ENCODE results near the gene CFAP45. TPM values are rescaled to one million over a fixed set of nuclear protein-coding genes. Genes with fewer than 3 reads are reported as not detected.

CFAP45 gene
- total RNA-seq, 1 donor from 2014 or later = 1.5 TPM

DNA sequence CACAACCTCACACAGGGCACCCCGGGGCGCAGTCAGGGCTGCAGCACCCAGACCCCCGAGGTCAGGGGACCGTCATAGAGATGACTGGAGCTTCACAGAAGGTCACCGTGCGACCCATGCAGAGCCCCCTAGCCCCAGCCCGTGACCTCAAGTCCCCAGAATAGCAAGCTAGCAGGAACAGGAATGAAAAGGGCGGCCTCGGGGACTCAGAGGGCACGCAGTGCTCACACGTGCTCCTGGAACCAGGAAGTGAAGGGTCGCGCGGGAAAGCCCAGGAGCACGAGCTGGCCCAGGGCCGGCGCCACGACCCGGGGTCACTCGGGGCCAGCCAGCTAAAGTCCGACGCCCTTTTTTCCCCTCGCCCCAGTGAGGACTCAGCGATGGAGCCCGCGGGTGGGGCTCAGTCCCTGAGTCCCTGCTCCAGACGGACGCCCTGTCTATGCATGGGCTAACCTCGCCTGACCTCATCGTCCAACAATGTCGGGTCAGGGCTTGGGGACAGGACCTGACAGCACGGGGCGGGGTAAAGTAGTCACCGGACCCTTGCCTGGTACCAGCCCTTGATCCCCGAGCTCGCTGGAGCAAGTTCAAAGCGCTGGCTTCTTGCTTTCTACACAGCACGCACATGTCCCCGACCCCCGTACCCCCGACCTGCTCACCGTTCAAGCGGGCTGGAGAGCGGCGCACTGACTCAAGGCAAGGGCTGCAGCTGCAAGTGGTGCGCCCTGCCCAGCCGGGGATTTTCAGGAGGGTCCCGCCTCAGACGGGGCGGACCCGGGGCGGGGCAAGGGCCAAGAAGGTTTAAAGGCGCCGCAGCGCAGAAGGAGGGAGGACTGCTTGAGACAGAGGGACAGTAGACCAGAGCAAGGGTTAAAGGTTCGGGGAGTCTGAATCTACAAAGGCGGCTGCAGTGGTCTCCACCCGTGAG is 25.1 kb upstream of the CFAP45 start, which contains the start of gene TAGLN2:
Gene TAGLN2 (minus strand): TSS at position 717 of the 928 bp plus-strand sequence. CDS start 4,998 bp downstream, outside the sequence.
- Mint-ChIP-seq H3K9me3 (no peaks in the 10 kb centered on the region), H3K27me3 (ENCODE audit: low read depth) (no peaks in the 10 kb centered on the region), H3K4me1 (ENCODE audit: low read depth) (peaks cover 36% of the 10 kb centered on the region), H3K27ac (peak within 1 kb of the TSS; percentile 98), H3K36me3 (ENCODE audit: low read depth) (peaks cover 44% of the 10 kb centered on the region), H3K4me3 (ENCODE audit: low read depth) (peak within 1 kb of the TSS; percentile 95)
- intact Hi-C loops (cut with micrococcal nuclease) = loop anchor here (1.0 to 10.0 kb wide), 7 partner anchors 71 to 1108 kb away; partner anchors contain the start of genes AIM2, DCAF8 and IGSF8
- DNase-seq (ENCODE audit: low spot score) = peak; percentile 86

DNA sequence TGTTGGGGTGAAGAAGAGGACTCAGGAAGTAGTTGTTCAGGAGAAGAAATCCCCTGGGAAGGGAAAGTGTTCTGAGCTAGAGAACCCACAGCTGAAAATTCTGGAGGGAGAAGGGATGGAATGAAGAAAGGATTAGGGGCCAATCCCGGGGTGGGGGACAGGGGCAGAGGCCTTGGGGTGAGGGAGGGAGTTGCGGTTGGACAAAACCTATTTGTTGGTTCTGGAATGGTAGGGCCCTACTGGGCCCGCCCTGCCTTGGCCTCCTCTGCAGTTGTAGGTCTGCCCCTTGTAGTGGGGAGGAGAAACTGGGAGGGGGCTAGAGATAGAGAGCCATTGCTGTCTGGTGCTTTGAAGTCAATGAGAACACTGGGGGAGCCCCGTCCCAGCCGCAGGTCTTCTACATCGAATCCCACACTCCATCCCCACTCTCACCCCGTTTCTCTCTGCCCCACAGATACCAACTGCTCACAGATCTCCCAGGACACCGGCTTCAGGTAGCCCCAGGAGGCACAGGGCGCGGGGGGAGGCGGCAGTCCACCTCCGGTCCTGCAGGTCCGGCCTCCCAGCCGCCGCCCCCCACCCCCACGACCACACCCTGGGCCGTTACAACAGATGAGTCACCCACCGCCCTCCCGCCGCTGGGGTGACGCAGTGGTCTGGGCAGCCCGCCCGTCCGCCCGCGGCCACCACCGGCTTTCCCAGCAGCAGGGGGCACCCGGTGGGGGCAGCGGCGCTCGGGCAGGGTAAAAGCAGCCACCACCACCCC is 24.2 kb upstream of the CFAP45 start:
- intact Hi-C loops (cut with micrococcal nuclease) = loop anchor here (1.0 to 10.0 kb wide), 6 partner anchors 70 to 1107 kb away; partner anchors contain the start of genes AIM2 and DCAF8
- no peaks in the 10 kb centered on the region for H3K27me3 Mint-ChIP-seq (ENCODE audit: low read depth)
- H3K4me3 Mint-ChIP-seq (ENCODE audit: low read depth) = peak overlapping the region; percentile 95
- H3K27ac Mint-ChIP-seq = peak overlapping the region; percentile 98
- peaks cover 52% of the 10 kb centered on the region for H3K36me3 Mint-ChIP-seq (ENCODE audit: low read depth)
- no peaks in the 10 kb centered on the region for H3K9me3 Mint-ChIP-seq
- peaks cover 40% of the 10 kb centered on the region for H3K4me1 Mint-ChIP-seq (ENCODE audit: low read depth)
- DNase-seq (ENCODE audit: low spot score) = peak; percentile 54

DNA sequence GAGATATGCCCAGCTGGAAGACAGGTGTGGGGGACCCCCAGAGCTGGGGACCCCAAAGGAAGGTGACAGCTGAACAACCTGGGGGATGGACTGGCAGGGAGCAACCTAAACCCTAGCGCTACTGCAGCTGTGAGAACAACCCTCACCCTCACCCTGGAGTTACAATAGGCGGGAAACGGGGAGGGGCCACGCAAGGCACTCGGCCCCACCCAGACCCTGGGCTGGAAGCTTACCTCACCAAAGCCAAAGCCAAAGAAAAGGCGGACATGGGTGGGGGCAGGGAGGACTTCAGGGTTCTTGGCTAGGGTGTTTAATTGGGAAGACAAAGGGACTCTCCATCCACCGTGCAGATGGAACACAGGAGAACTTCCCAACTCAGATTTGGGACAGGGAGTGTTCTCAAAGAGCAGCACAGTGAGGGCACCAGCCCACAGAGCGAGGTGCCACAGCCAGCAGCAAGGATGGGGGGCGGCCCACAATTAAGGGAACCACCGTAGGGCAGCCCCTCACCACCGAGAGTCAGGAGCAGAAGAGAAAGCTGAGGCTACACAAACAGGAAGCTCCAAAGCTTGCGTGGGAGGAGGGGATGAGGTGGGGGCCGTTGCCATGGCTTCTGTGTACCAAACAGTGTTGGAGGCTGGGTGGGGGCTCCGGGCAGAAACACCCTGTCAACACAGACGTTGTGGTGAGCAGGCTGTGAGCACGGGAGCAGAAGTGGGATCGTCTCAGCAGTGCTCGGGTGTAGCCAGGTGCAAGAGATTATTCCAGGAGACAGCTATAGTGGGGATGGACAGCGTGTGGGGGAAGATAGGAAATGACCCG is 23.4 kb upstream of the CFAP45 start:
- intact Hi-C loops (cut with micrococcal nuclease) = loop anchor here (1.0 to 10.0 kb wide), 6 partner anchors 69 to 1106 kb away; partner anchors contain the start of genes AIM2 and DCAF8
- H3K4me1 Mint-ChIP-seq (ENCODE audit: low read depth) = peaks cover 40% of the 10 kb centered on the region
- H3K36me3 Mint-ChIP-seq (ENCODE audit: low read depth) = peaks cover 60% of the 10 kb centered on the region
- peak overlapping the region; percentile 95 for H3K4me3 Mint-ChIP-seq (ENCODE audit: low read depth)
- peak overlapping the region; percentile 98 for H3K27ac Mint-ChIP-seq
- H3K27me3 Mint-ChIP-seq (ENCODE audit: low read depth) = no peaks in the 10 kb centered on the region
- peak; percentile 88 for DNase-seq (ENCODE audit: low spot score)
- no peaks in the 10 kb centered on the region for H3K9me3 Mint-ChIP-seq

DNA sequence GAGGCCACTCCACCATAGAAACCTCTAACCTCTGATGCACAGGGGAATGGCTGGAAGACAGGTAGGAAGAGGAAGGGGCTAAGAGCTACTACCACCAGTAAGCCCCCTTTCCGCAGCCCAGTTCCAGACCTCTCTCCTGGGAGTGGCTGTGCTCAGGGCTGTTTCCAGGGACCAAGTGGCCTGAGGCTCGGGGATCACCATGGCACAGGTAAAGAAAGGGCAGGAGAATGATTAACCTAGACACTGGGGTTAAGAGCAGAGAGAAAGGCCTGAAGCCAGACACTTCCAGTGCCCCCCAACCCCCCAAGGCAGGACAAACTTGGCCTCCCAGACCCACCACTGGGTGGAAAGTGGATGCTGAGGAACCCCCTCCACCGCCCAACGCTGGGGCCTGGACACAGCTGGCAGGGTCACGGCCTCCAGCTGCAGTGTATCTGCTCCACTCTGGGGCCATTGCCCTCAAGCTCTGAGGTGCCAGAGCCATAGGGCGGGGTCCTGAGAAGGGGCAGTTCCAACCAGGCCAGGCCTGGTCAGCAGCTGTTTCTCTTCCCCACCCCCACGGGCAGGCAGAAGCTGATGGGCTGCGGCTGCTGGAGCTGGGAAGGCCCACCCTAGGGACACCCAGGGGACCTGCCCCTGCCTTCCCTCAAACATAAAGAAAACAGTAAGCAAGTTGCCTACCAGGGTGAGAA is 22.7 kb upstream of the CFAP45 start:
- peaks cover 68% of the 10 kb centered on the region for H3K36me3 Mint-ChIP-seq (ENCODE audit: low read depth)
- H3K27ac Mint-ChIP-seq = peak overlapping the region; percentile 98
- no peaks in the 10 kb centered on the region for H3K27me3 Mint-ChIP-seq (ENCODE audit: low read depth)
- intact Hi-C loops (cut with micrococcal nuclease) = loop anchor here (5.0 to 10.0 kb wide), 3 partner anchors 702 to 1105 kb away; no protein-coding TSS in a partner anchor
- H3K4me1 Mint-ChIP-seq (ENCODE audit: low read depth) = peaks cover 47% of the 10 kb centered on the region
- no peak for DNase-seq (ENCODE audit: low spot score)
- H3K4me3 Mint-ChIP-seq (ENCODE audit: low read depth) = peak overlapping the region; percentile 95
- H3K9me3 Mint-ChIP-seq = no peaks in the 10 kb centered on the region

DNA sequence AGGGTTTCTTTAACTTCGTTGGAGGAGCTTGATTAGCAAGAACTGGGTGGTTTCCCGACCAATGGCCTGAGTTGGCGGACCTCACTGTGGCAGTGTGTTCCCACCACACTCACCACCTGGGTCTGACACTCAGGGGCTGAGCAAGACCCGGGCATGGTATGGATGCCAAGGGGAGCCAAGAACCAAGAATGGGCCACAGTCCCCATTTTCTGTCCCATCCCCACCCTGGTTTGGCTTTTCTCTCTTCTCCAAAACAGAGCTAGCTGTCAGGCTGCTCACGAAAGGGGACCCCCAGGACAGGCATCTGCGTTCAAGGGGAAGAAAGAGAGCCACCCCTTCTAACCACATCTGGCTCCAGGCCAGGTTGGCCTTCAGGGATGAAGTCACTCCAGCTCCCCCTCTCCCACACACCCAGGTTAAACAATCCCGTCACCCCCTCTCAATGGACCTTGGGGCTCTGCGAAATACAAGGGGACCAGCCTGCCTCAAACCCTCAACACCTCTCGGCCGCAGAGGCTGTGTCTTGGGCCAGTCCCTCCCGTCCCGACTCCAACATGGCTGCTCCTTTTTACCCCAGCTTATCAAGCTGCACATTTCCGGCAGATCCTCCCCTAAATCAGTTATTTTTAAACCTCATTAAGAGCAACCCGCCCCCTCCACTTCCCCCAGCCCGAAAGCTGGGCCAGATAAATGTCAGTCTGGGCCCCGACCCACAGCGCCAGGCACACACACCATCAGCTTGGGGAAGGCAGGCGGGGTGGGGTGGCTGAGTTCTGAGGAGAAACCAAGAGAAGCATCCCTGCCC is 21.9 kb upstream of the CFAP45 start:
- H3K4me1 Mint-ChIP-seq (ENCODE audit: low read depth) = peaks cover 51% of the 10 kb centered on the region
- peaks cover 72% of the 10 kb centered on the region for H3K36me3 Mint-ChIP-seq (ENCODE audit: low read depth)
- peak overlapping the region; percentile 98 for H3K27ac Mint-ChIP-seq
- DNase-seq (ENCODE audit: low spot score) = no peak
- no peaks in the 10 kb centered on the region for H3K9me3 Mint-ChIP-seq
- H3K4me3 Mint-ChIP-seq (ENCODE audit: low read depth) = peak overlapping the region; percentile 95
- H3K27me3 Mint-ChIP-seq (ENCODE audit: low read depth) = no peaks in the 10 kb centered on the region
- intact Hi-C loops (cut with micrococcal nuclease) = loop anchor here (5.0 to 10.0 kb wide), 3 partner anchors 703 to 1105 kb away; no protein-coding TSS in a partner anchor

DNA sequence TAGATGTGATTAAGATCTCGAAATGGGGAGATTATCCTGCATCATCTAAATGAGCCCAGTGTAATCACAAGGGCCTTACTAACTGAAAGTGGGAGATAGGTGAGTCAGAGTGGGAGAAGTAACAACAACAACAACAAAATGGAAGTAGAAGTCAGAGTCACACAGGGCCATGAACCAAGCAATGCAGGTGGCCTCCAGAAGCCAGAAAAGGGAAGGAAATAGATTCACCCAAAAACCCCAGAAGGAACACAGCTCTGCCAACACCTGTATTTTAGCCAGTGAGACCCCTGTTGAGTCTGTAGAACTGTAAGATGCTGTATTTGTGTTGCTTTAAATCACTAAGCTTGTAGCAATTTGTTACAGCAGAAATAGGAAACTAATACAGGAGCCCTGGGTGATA is 21.3 kb upstream of the CFAP45 start:
- Mint-ChIP-seq H3K36me3 (ENCODE audit: low read depth) (peaks cover 77% of the 10 kb centered on the region), H3K4me1 (ENCODE audit: low read depth) (peaks cover 50% of the 10 kb centered on the region), H3K9me3 (no peaks in the 10 kb centered on the region), H3K27ac (peak overlapping the region; percentile 98), H3K27me3 (ENCODE audit: low read depth) (no peaks in the 10 kb centered on the region), H3K4me3 (ENCODE audit: low read depth) (peak overlapping the region; percentile 95)
- intact Hi-C loops (cut with micrococcal nuclease) = loop anchor here (5.0 to 10.0 kb wide), 3 partner anchors 704 to 1104 kb away; no protein-coding TSS in a partner anchor
- no peak for DNase-seq (ENCODE audit: low spot score)

DNA sequence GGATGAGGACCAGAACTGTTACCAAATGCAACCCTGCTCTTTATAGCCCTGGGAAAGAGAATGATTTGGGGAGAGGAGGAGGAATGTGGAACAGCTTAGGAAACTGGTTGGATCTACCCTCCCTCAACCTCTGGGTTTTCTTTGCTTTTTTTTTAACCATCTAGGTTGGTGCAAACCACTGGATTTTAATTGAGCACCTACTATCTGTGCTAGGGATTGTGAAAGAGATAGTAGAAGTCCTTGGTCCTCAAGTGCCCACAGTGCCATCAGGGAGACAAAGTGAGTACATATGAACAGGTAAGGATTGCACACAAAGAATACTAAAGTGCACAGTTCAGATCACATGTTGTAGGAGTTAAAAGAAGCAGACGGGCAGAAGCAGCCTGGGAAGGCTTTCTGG is 20.7 kb upstream of the CFAP45 start:
- Mint-ChIP-seq H3K27ac (peak overlapping the region; percentile 98), H3K4me3 (ENCODE audit: low read depth) (peak overlapping the region; percentile 95), H3K9me3 (no peaks in the 10 kb centered on the region), H3K4me1 (ENCODE audit: low read depth) (peaks cover 44% of the 10 kb centered on the region), H3K27me3 (ENCODE audit: low read depth) (no peaks in the 10 kb centered on the region), H3K36me3 (ENCODE audit: low read depth) (peaks cover 83% of the 10 kb centered on the region)
- intact Hi-C loops (cut with micrococcal nuclease) = loop anchor here (5.0 to 10.0 kb wide), 3 partner anchors 704 to 1103 kb away; no protein-coding TSS in a partner anchor
- DNase-seq (ENCODE audit: low spot score) = no peak

DNA sequence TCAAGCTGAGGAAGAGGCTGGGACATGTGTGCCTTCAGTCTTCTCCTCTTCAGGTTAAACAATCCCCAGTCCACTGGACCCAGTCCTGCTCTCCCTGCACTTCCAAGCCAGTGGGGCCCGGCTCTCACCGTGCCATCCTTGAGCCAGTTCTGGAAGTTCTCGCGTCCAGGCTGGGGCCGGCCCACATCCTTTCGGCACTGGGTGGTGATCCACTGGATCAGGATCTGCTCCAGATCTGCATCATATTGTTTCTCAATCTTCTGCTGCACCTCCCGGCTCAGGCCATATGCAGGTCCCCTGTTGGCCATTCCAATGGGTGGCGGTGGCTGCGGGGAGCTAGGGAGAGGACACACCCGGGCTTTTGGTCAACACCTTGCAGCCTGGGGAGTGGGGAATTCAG is 20.2 kb upstream of the CFAP45 start:
- Mint-ChIP-seq H3K27me3 (ENCODE audit: low read depth) (no peaks in the 10 kb centered on the region), H3K9me3 (no peaks in the 10 kb centered on the region), H3K4me3 (ENCODE audit: low read depth) (no peak overlapping the region), H3K27ac (no peak overlapping the region), H3K36me3 (ENCODE audit: low read depth) (peaks cover 84% of the 10 kb centered on the region), H3K4me1 (ENCODE audit: low read depth) (peaks cover 44% of the 10 kb centered on the region)
- intact Hi-C loops (cut with micrococcal nuclease) = loop anchor here (5.0 to 10.0 kb wide), 3 partner anchors 705 to 1103 kb away; no protein-coding TSS in a partner anchor
- no peak for DNase-seq (ENCODE audit: low spot score)

DNA sequence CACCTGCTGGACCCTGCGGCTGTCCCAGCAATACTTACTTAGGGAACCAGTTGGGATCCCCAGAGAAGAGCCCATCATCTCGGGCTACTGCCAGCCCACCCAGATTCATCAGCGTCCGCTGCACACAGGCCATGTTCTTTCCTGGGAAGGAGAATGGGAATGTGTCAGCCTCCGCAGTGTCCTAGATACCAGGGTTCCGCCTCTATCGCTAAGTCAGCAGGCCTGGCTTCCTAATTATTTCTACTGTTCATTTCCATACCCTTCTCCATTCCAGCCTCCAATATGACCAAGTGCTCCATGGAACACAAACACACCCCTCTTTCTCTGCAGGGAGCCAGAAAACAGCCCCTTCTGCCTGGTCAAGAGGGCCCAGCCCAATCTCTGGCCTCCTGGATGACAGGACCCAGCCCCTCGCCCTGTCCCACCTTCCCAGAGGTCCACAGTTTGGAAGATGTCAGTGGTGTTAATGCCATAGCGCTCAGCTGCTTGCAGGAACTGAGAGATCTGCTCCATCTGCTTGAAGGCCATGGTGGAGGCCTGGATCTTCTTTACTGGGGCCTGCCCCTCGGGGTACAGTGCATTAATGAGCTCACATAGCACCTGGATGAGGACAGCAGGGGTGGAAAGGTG is 19.4 kb upstream of the CFAP45 start:
- Mint-ChIP-seq H3K4me1 (ENCODE audit: low read depth) (peaks cover 44% of the 10 kb centered on the region), H3K27me3 (ENCODE audit: low read depth) (no peaks in the 10 kb centered on the region), H3K27ac (no peak overlapping the region), H3K9me3 (no peaks in the 10 kb centered on the region), H3K36me3 (ENCODE audit: low read depth) (peaks cover 88% of the 10 kb centered on the region), H3K4me3 (ENCODE audit: low read depth) (no peak overlapping the region)
- intact Hi-C loops (cut with micrococcal nuclease) = no loop called here
- no peak for DNase-seq (ENCODE audit: low spot score)

DNA sequence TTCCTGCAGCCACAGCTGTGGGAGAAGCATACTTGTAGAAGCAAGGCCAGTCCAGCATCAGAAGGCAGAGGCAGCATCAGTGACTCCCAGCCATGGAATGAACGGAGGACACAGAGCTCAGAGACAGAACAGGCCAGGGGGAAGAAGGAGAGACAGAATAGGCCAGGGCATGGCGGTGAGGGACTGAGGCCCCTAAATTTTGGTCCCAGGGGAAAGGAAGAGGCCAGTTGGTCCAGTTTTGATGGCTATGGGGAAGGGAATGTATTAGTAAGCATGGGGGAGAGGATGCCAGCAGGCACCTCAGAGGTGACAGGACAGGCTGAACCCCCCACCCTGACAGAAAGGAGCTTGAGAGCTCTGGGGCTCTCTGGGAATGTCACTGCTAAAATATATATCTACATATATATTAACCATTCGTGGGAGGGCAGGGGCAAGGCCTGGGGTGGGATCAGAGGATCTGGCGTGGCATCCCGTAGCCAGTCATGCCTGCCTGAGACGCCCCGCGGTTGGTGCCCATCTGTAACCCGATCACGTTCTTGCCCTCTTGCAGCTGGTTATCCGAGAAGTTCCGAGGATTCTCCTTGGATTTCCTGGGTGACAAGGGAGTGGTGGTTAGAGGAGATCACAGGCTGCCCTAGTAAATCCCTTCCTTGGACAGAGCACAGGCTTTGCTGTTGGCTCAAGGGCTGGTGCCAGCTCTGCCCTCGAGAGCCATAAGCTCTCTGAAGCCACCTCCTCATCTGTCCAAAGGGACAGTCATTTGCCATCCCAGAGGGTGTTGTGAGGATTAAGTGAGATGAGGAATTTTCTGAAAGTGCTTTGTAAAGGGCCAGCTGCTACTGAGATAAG is 18.6 kb upstream of the CFAP45 start:
- Mint-ChIP-seq H3K9me3 (no peaks in the 10 kb centered on the region), H3K4me3 (ENCODE audit: low read depth) (no peak overlapping the region), H3K27ac (peak overlapping the region; percentile 38), H3K36me3 (ENCODE audit: low read depth) (peaks cover 85% of the 10 kb centered on the region), H3K27me3 (ENCODE audit: low read depth) (no peaks in the 10 kb centered on the region), H3K4me1 (ENCODE audit: low read depth) (peaks cover 46% of the 10 kb centered on the region)
- no peak for DNase-seq (ENCODE audit: low spot score)
- intact Hi-C loops (cut with micrococcal nuclease) = no loop called here

Data from activated T-helper 2 cell treated with anti-CD3 and anti-CD28 coated beads, Interferon-gamma antibody, Interleukin-2, Interleukin-4, amounts not matched to agents 10 μg/mL and 5 μg/mL and 100 μg/mL, durations not matched to agents 14 hours and 24 hours and 36 hours (primary cell).